HCT116 (cell line): ENCODE data around the gene TNIK. TPM values are rescaled to one million over a fixed set of nuclear protein-coding genes. Genes with fewer than 3 reads are reported as not detected.

Source experiments
- ATAC-seq: fragments of 200-7000 bp; cut with Tn5 transposase; 2 replicates; pipeline ENCODE4 v1.9.1; 2020; ENCODE audit warnings: mild to moderate bottlenecking, moderate library complexity
- BruUV-seq: library from RNA; stranded (reverse); fragments of 400-500 nt; replicated peaks from 2 replicates; lab custom pipeline; 2021; lab: Mats Ljungman, UMichigan
- CTCF ChIA-PET: fragments of 300-600 bp; sonication (Branson Sonifier 250); formaldehyde crosslinking; loops from one replicate; lab custom pipeline; 2021; ENCODE audit warnings: antibody characterized with exemption; lab: Charles Lee
- POLR2A ChIA-PET: fragments of 300-600, 350-600 bp; sonication (Branson Sonifier 250); formaldehyde crosslinking; loops from one replicate; lab custom pipeline; 2021; ENCODE audit warnings: antibody characterized with exemption; lab: Charles Lee
- RAD21 ChIA-PET, 2 experiments: fragments of 300-600 bp; sonication (Branson Sonifier 250); formaldehyde crosslinking; loops; one replicate each; lab custom pipeline; 2023; ENCODE audit warnings: low total read pairs in 2 of 2; ENCODE audit not compliant: uncharacterized antibody in 2 of 2, unreplicated experiment in 2 of 2, low non-redundant PET in 1 of 2; lab: Charles Lee
- DNase-seq: peaks from one replicate; pipeline ENCODE4 v3.0.0-alpha.2; 2010; ENCODE audit warnings: low read depth, low spot score
- H2AFZ ChIP-seq: fragments of 200-600 bp; shearing (Covaris generic), sonication (generic); 2 replicates; pipeline ENCODE4 v1.6.1; 2017; ENCODE audit warnings: low read depth, mixed run types, mixed read lengths, antibody characterized with exemption, low read length; ENCODE audit not compliant: poor library complexity, severe bottlenecking
- H3K27ac ChIP-seq: 2 replicates; pipeline ENCODE4 v1.5.1; 2012; ENCODE audit warnings: low read depth, low read length
- H3K27me3 ChIP-seq: fragments of 200-600 bp; sonication (generic); 2 replicates; pipeline ENCODE4 v1.6.1; 2016; ENCODE audit warnings: mixed run types, low read length, mixed read lengths; ENCODE audit not compliant: insufficient read depth
- H3K36me3 ChIP-seq, 2 experiments: fragments of 200-500 bp in 1 of 2; fragments of 200-600 bp in 1 of 2; sonication (Bioruptor generic) in 1 of 2; sonication (generic) in 1 of 2; 2 replicates each; pipeline versions ENCODE4 v1.5.1 to v1.6.1; 2014 to 2016; ENCODE audit warnings: low read length in 2 of 2, inconsistent platforms in 1 of 2, mixed read lengths in 1 of 2, mixed run types in 1 of 2; ENCODE audit not compliant: insufficient read depth in 2 of 2, control insufficient read depth in 1 of 2
- H3K4me1 ChIP-seq, 2 experiments: fragments of 200-600 bp in 1 of 2; sonication (generic) in 1 of 2; 2 replicates each; pipeline versions ENCODE4 v1.5.1 to v1.6.1; 2012 to 2017; ENCODE audit warnings: low read length in 2 of 2, inconsistent platforms in 1 of 2, mild to moderate bottlenecking in 1 of 2, mixed read lengths in 1 of 2, mixed run types in 1 of 2, moderate library complexity in 1 of 2; ENCODE audit not compliant: insufficient read depth in 2 of 2, control insufficient read depth in 1 of 2
- H3K4me2 ChIP-seq: fragments of 200-600 bp; sonication (generic); 2 replicates; pipeline ENCODE4 v1.6.1; 2017; ENCODE audit warnings: mixed run types, low read length, mixed read lengths
- H3K4me3 ChIP-seq, 2 experiments: fragments of 200-600 bp in 1 of 2; sonication (generic) in 1 of 2; replicated peaks in 1 of 2; 2 replicates each; pipeline ENCODE4 v1.5.1; 2011 to 2016; ENCODE audit warnings: low read length in 2 of 2, control low read depth in 1 of 2, low read depth in 1 of 2, mild to moderate bottlenecking in 1 of 2, mixed read lengths in 1 of 2, mixed run types in 1 of 2
- H3K79me2 ChIP-seq: fragments of 200-600 bp; sonication (generic); 2 replicates; pipeline ENCODE4 v1.6.1; 2017; ENCODE audit warnings: mild to moderate bottlenecking, mixed run types, low read length, moderate library complexity, mixed read lengths; ENCODE audit not compliant: insufficient read depth
- H3K9ac ChIP-seq: fragments of 200-600 bp; sonication (generic); 2 replicates; pipeline ENCODE4 v1.6.1; 2016; ENCODE audit warnings: low read length, mixed read lengths
- H3K9me2 ChIP-seq: fragments of 200-600 bp; sonication (generic), shearing (Covaris generic); 2 replicates; pipeline ENCODE4 v1.6.1; 2017; ENCODE audit warnings: mixed run types, mild to moderate bottlenecking, moderate library complexity; ENCODE audit not compliant: insufficient read depth
- H3K9me3 ChIP-seq, 2 experiments: fragments of 200-500 bp in 1 of 2; fragments of 200-600 bp in 1 of 2; sonication (Bioruptor generic) in 1 of 2; sonication (generic) in 1 of 2; 2 replicates each; pipeline ENCODE4 v1.6.1; 2014 to 2017; ENCODE audit warnings: low read length in 2 of 2, mixed read lengths in 2 of 2, inconsistent platforms in 1 of 2, low read depth in 1 of 2, mild to moderate bottlenecking in 1 of 2, mixed run types in 1 of 2, moderate library complexity in 1 of 2; ENCODE audit not compliant: control insufficient read depth in 1 of 2, insufficient read depth in 1 of 2
- H4K20me1 ChIP-seq: fragments of 200-600 bp; sonication (generic), shearing (Covaris generic); 2 replicates; pipeline ENCODE4 v1.6.1; 2017; ENCODE audit warnings: mixed run types, mild to moderate bottlenecking, moderate library complexity; ENCODE audit not compliant: insufficient read depth
- ATF3 ChIP-seq: IDR thresholded peaks from 2 replicates; pipeline ENCODE4 v1.6.1; 2012
- CTCF ChIP-seq, 3 experiments: fragments of 200-600 bp in 1 of 3; sonication (generic) in 1 of 3; IDR thresholded peaks in 2 of 3; conservative IDR thresholded peaks in 1 of 3; 2 replicates each; pipeline ENCODE4 v1.5.1; 2012 to 2017; ENCODE audit warnings: low read depth in 2 of 3, low read length in 2 of 3, antibody characterized with exemption in 1 of 3, borderline replicate concordance in 1 of 3, control low read depth in 1 of 3, mild to moderate bottlenecking in 1 of 3, mixed read lengths in 1 of 3, mixed run types in 1 of 3, moderate library complexity in 1 of 3; ENCODE audit not compliant: insufficient read depth in 1 of 3
- EGR1 ChIP-seq: IDR thresholded peaks from 2 replicates; pipeline ENCODE4 v1.6.1; 2012; ENCODE audit warnings: low read depth
- ELF1 ChIP-seq: IDR thresholded peaks from 2 replicates; pipeline ENCODE4 v1.6.1; 2012; ENCODE audit warnings: low read depth, borderline replicate concordance
- EZH2phosphoT487 ChIP-seq: fragments of 200-600 bp; IDR thresholded peaks from 2 replicates; pipeline ENCODE4 v1.6.1; 2018; ENCODE audit warnings: antibody characterized with exemption, borderline replicate concordance
- JUND ChIP-seq: IDR thresholded peaks from 2 replicates; pipeline ENCODE4 v1.6.1; 2012
- MAX ChIP-seq: IDR thresholded peaks from 2 replicates; pipeline ENCODE4 v1.6.1; 2012
- POLR2A ChIP-seq: IDR thresholded peaks from 2 replicates; pipeline ENCODE4 v1.7.0; 2011; ENCODE audit warnings: borderline replicate concordance; ENCODE audit not compliant: insufficient read depth, insufficient read length; ENCODE audit errors: extremely low read depth
- RAD21 ChIP-seq: IDR thresholded peaks from 2 replicates; pipeline ENCODE4 v1.6.1; 2012; ENCODE audit warnings: low read depth, mild to moderate bottlenecking
- SIN3A ChIP-seq: IDR thresholded peaks from 2 replicates; pipeline ENCODE4 v1.6.1; 2012; ENCODE audit warnings: low read depth
- SRF ChIP-seq: IDR thresholded peaks from 2 replicates; pipeline ENCODE4 v1.6.1; 2012; ENCODE audit warnings: low read depth
- TCF7L2 ChIP-seq: IDR thresholded peaks from 2 replicates; pipeline ENCODE4 v1.7.0; 2011; ENCODE audit warnings: borderline replicate concordance, inconsistent platforms; ENCODE audit not compliant: insufficient read depth, insufficient read length; ENCODE audit errors: extremely low read depth
- YY1 ChIP-seq: IDR thresholded peaks from 2 replicates; pipeline ENCODE4 v1.6.1; 2011; ENCODE audit warnings: low read length, low read depth, moderate library complexity, mild to moderate bottlenecking; ENCODE audit not compliant: insufficient replicate concordance; ENCODE audit errors: extremely low read depth
- ZFX ChIP-seq: fragments of 450-650 bp; IDR thresholded peaks from 2 replicates; pipeline ENCODE4 v1.6.1; 2017
- ZNF274 ChIP-seq: fragments of 200-500 bp; sonication (Bioruptor generic); IDR thresholded peaks from 2 replicates; pipeline ENCODE4 v1.6.1; 2014; ENCODE audit warnings: mild to moderate bottlenecking, low read depth, low read length, inconsistent platforms
- intact Hi-C: fragments of 100-400 bp; cut with micrococcal nuclease; formaldehyde crosslinking; loops from 2 replicates; pipeline ENCODE4 v1.10.0; 2022
- total RNA-seq: library from RNA; stranded (reverse); gene quantifications from one replicate; pipeline ENCODE4 v1.2.1, GENCODE V29; 2021; ENCODE audit not compliant: unreplicated experiment

Gene TNIK
- total RNA-seq, 1 experiment from 2014 or later, result 24.1 TPM

- CTCF ChIA-PET, result no interaction called here
- TF ChIP-seq POLR2A, result no peak
- TF ChIP-seq YY1, result no peak
- TF ChIP-seq ZNF274, result no peak
- no peak for TF ChIP-seq ZFX
- TF ChIP-seq TCF7L2, result no peak
- no peak for TF ChIP-seq RAD21
- TF ChIP-seq EGR1, result no peak
- TF ChIP-seq ELF1, result no peak
- TF ChIP-seq ATF3, result no peak
- no peak for TF ChIP-seq JUND
- no peak for TF ChIP-seq MAX
- no peak for TF ChIP-seq SIN3A
- TF ChIP-seq SRF, result no peak
- TF ChIP-seq CTCF (IDR thresholded peaks at IDR 0.05 in 2 of 3, conservative IDR thresholded peaks at IDR 0.05 in 1 of 3; ENCODE audit: borderline replicate concordance in 1 of 3, insufficient read depth in 1 of 3, low read depth in 2 of 3, low read length in 2 of 3), result no peak
- no peak for TF ChIP-seq EZH2phosphoT487
- TF ChIP-seq, all 23 proteins: peak for 0
- BruUV-seq, result no TSS peak
- ATAC-seq (no peak), DNase-seq (no peak)
- no peaks in the 10 kb centered on the region for H3K79me2 ChIP-seq
- H3K36me3 ChIP-seq, result no peaks in the 10 kb centered on the region
- no peaks in the 10 kb centered on the region; a peak in 1 of 4 replicates for H3K9me3 ChIP-seq
- H3K4me2 ChIP-seq, result no peak overlapping the region
- no peaks in the 10 kb centered on the region for H4K20me1 ChIP-seq
- no peaks in the 10 kb centered on the region for H3K27me3 ChIP-seq
- no peaks in the 10 kb centered on the region for H3K4me1 ChIP-seq
- H3K4me3 ChIP-seq, result no peak overlapping the region
- no peak overlapping the region for H3K27ac ChIP-seq
- H2AFZ ChIP-seq, result no peak overlapping the region
- RAD21 ChIA-PET, result no interaction called here
- no peak overlapping the region for H3K9ac ChIP-seq
- POLR2A ChIA-PET, result no interaction called here
- intact Hi-C loops, result no loop called here
- no peaks in the 10 kb centered on the region for H3K9me2 ChIP-seq
These were observed 234.5 kb downstream of the TNIK start for GRCh38 chr3:171225708-171226107.
